CD4-positive, alpha-beta T cell treated with Interleukin-10 for 1 hour (primary cell): ENCODE data around the gene STK32C.
"Not testable (repeated sequence)": the region's sequence is repeated elsewhere in the genome, so short reads cannot be mapped to it uniquely, and the experiment has no call there.

Experiments used
- DNase-seq: peaks from one replicate; pipeline ENCODE4 v3.0.0-alpha.2; 2020

Gene STK32C

DNA sequence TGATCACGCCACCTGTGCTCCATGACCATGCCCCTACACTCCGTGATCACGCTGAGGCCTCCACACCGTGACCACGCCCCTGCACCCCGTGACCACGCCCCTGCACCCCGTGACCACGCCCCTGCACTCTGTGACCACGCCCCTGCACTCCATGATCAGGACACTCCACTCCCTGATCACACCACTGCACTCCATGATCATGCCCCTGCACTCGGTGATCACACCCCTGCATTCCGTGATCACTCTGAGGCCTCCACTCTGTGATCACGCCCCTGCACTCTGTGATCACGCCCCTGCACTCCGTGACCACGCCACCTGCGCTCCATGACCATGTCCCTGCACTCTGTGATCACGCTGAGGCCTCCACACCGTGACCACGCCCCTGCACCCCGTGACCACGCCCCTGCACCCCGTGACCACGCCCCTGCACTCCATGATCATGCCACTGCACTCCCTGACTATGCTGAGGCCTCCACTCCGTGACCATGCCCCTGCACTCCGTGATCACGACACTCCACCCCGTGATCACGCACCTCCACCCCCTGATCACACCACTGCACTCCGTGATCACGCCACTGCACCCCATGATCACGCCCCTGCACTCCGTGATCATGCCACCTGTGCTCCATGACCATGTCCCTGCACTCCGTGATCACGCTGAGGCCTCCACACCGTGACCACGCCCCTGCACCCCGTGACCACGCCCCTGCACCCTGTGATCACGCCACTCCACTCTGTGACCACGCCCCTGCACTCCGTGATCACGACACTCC, 27.7 kb downstream of the STK32C start:
- no peak for DNase-seq

DNA sequence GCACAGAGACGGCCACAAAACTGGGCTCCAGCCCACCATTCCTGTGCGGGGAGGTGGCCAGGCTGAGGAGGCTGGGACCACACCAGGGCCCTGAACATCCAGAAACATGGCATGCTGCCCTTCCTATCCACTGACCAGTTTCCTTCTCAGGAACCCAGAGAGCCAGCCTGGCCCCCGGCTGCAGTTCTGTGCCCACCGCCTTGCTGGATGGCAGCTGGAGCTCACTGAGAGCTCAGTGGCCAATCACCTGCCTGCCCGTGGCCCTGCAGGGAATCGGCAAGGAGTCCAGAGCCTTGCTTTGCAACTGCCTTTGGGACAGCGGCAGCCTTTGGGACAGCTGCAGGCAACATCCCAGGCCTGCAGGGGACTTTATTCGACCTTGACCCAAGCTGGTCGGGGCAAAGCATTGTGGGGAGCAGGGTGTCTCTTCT, 30.4 kb downstream of the STK32C start:
- DNase-seq: no peak

GRCh38 chr10:132276706-132277105, 31.0 kb downstream of the STK32C start:
- no peak for DNase-seq

GRCh38 chr10:132276179-132276675, 31.5 kb downstream of the STK32C start:
- DNase-seq: no peak

GRCh38 chr10:132275426-132276178, 32.1 kb downstream of the STK32C start:
- no peak for DNase-seq

DNA sequence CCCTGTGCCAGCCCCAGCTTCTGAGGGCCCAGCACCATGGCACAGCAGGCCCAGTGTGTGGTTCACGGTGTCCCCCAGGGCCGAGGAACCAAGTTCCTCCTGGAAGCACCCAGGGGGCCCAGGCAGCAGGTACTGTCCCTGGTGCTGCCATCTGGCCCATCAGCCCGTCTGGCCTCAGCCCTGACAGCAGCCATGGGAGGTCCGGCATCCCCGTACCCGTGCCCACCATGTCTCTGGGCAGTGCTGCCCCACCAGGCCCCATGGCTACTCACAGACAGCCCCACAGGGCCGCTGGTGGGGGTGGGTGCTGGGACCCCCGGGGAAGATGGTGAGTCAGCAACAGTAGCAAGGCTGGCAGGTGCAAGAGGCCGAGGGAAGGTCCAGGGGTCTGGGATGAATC, 32.8 kb downstream of the STK32C start:
- DNase-seq: no peak

GRCh38 chr10:132274581-132274980, 33.2 kb downstream of the STK32C start:
- DNase-seq: no peak

- DNase-seq: no peak
These were observed 33.8 kb downstream of the STK32C start for GRCh38 chr10:132273966-132274365.

DNA sequence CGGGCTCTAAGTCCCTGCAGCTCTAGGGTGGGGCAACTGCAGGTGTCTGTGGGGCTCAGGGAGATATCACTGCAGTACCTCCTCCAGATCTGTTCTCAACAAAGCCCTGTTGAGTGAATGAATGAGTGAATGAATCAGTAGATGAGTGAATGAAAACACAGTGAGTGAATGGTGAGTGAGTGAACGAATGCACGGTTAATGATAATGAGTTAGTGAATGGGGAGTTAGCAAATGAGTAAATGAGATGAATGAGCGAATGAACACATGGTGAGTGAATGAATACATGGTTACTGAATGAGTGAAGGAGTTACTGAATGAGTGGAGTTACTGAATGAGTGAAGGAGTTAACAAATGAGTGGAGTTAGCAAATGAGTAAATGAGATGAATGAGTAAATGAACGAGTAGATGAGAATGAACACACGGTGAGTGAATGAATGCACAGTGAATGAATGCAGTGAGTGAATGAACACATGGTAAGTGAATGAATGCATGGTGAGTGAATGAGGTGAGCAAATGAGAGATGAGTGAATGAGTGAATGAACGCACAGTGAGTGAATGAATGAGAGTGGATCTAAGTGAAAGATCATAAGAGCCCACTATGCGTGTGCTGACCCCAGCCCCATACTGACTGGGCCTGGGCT, 34.3 kb downstream of the STK32C start:
- no peak for DNase-seq

- no peak for DNase-seq
These were observed 35.3 kb downstream of the STK32C start for GRCh38 chr10:132272231-132272971.

DNA sequence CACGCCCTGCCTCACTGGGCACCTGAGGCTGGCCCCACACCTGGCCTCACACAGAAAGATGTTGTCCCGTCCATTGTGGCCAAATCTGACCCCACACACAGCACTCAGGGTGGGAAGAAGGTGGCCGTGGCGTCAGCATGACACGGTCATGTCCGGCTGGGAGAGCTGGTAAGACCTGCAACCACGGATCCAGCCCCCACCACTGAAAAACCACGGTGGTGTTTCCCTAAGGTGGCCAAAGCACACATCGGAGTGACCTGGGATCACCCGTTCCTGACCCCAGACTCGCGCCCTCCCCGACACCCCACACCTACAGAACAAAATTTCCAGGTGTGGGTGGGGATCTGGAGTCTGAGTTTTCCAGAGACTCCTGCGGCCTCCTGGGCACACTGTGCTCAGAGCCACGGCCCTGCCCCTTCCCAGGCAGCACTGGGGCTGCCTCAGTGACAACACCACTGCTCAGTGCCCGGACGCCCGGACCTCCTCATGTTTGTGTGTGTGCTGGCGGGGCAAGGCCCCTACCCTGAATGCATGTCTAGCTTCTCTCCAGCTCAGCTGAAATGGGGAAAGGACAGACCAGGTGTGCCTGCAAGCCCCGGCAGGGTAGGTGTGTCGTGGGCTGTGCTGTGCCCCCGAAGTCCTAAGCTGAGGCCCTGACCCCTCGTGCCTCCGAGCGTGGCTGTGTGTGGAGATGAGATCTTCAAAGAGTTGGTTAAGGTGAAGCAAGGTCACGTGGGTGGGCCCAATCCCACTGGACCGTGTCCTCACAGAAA, 36.1 kb downstream of the STK32C start:
- DNase-seq: no peak

DNA sequence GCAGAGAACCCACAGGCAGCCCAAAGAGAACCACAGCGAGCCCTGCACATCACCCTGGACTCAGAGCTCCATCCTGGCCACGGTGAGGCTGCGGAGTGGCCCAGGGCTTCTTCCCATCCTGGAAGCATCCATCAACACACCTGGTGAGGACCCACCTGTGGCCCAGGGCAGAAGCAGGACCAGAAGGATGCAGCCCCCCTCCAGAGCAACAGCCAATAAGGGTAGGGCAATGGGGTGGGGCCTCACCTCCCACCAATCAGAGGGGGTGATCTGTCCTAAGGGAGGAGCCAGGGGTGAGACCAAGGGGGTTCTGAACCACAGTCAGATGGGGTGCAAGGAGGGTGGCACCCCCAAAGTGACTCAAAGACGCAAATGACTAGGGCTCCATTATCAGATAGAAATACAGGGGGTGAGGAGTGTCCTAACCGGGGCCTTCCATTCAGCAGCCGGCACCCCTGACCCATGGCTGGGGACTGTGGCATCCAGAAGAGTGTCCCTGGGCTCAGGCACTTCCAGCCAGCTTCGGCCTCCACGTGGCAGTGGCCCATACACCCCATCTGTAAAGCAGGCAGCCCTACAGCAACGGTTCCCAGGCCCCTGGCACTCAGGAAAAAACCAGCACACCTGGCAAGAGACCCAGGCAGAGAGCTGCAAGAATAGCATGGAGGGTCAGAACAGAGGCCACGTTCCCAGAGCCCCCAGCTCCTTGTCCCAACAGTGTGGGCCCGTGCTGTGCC, 36.9 kb downstream of the STK32C start:
- DNase-seq: no peak

DNA sequence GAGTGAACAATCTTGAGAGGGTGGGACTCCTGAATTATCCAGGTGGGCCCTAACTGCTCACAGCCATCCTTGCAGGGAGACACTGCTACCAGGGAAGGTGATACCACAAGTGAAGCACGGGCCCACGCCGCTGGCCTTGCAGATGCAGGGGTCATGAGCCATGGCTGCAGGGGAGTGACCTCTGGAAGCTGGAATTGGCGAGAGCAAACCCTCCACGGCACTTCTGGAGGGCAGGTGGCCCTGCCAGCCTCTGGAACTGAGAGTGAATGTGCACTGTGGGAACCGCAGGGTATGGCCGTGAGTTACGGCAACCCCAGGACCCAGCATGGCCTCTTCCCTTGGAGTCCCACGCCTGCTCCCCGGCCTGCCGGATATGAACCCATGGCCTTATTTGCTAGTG, 37.5 kb downstream of the STK32C start:
- no peak for DNase-seq

GRCh38 chr10:132269266-132270230, 38.2 kb downstream of the STK32C start:
- no peak for DNase-seq

DNA sequence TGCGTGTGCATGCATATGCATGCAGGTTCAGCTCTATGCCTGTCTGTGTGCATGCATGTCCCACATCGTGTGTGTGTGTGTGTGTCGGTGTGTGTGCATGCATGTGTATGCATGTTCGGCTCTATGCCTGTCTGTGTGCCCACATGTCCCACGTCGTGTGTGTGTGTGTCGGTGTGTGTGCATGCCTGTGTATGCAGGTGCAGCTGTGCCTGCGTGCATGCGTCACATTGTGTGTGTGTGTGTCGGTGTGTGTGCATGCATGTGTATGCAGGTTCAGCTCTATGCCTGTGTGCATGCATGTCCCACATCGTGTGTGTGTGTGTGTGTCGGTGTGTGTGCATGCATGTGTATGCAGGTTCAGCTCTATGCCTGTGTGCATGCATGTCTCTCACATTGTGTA, 39.8 kb downstream of the STK32C start:
- DNase-seq: not testable (repeated sequence)

- no peak for DNase-seq
These were observed 41.1 kb downstream of the STK32C start for GRCh38 chr10:132266594-132267161.

DNA sequence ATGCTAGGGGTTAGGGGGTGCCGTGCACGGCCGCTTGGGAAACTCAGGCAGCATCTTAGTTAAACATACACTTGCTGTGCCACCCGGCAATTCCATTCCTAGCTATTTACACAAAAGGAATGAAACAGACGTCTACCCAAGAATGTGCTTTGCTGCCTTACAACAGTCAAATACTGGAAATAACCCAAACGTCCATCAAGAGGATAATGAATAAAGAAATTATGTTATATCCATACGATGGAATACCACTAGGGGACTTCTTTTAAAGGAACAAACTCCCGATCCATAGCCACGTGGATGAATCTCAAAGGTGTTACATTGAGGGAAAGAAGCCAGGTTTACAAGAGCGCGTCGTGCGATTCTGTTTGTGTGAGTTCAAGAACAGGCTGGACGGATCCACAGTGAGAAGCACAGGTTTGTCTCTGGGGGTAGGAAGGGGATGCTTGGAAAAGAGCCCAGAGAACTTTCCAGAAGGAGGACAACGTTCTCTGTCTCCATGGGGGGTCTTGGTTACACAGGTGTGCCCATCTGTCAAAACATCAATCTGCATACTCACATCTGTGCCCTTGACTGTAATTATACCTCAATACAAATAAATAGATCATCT, 41.8 kb downstream of the STK32C start:
- DNase-seq: no peak

- no peak for DNase-seq
These were observed 42.5 kb downstream of the STK32C start for GRCh38 chr10:132264966-132265889.
